Smooth muscle cell (in vitro differentiated cells): Measurements from ENCODE around the gene RBM4B. TPM values are rescaled to one million over a fixed set of nuclear protein-coding genes. Genes with fewer than 3 reads are reported as not detected.
A peak's percentile ranks its signal among the peaks of the same experiment; 100 is the strongest.

Experiments
- DNase-seq: peaks from one replicate; lab custom pipeline; 2025; ENCODE audit not compliant: unreplicated experiment; lab: John Stamatoyannopoulos, UW
- H2AFZ ChIP-seq: fragments of 200-600 bp; sonication (generic); 2 replicates; pipeline ENCODE4 v1.6.0; 2016; ENCODE audit warnings: antibody characterized with exemption, low read depth, mild to moderate bottlenecking
- H3F3A ChIP-seq: fragments of 200-600 bp; sonication (generic); 2 replicates; pipeline ENCODE4 v1.6.0; 2017; ENCODE audit warnings: antibody characterized with exemption, low read depth
- H3K27ac ChIP-seq: fragments of 200-600 bp; sonication (generic); 2 replicates; pipeline ENCODE4 v1.5.1; 2016; ENCODE audit warnings: low read depth, mild to moderate bottlenecking
- H3K27me3 ChIP-seq: fragments of 200-600 bp; sonication (generic); 2 replicates; pipeline ENCODE4 v1.6.1; 2016; ENCODE audit warnings: low read depth, mild to moderate bottlenecking
- H3K36me3 ChIP-seq: fragments of 200-600 bp; sonication (generic); 2 replicates; pipeline ENCODE4 v1.5.1; 2016; ENCODE audit warnings: low read depth
- H3K4me1 ChIP-seq: fragments of 200-600 bp; sonication (generic); 2 replicates; pipeline ENCODE4 v1.5.1; 2016; ENCODE audit warnings: low read depth
- H3K4me2 ChIP-seq: fragments of 200-600 bp; sonication (generic); 2 replicates; pipeline ENCODE4 v1.6.0; 2016; ENCODE audit warnings: mild to moderate bottlenecking
- H3K4me3 ChIP-seq: fragments of 200-600 bp; sonication (generic); 2 replicates; pipeline ENCODE4 v1.5.1; 2016; ENCODE audit warnings: mild to moderate bottlenecking
- H3K79me2 ChIP-seq: fragments of 200-600 bp; sonication (generic); 2 replicates; pipeline ENCODE4 v1.6.0; 2016; ENCODE audit warnings: low read depth, mild to moderate bottlenecking
- H3K9ac ChIP-seq: fragments of 200-600 bp; sonication (generic); 2 replicates; pipeline ENCODE4 v1.6.0; 2016; ENCODE audit warnings: low read depth
- H3K9me3 ChIP-seq: fragments of 200-600 bp; sonication (generic); replicated peaks from 2 replicates; pipeline ENCODE4 v1.5.1; 2016; ENCODE audit warnings: low read depth
- H4K20me1 ChIP-seq: fragments of 200-600 bp; sonication (generic); 2 replicates; pipeline ENCODE4 v1.6.0; 2016; ENCODE audit warnings: low read depth
- CTCF ChIP-seq: fragments of 200-600 bp; sonication (generic); IDR thresholded peaks from 2 replicates; pipeline ENCODE4 v1.5.1; 2017; ENCODE audit warnings: borderline replicate concordance, mild to moderate bottlenecking, antibody characterized with exemption; ENCODE audit not compliant: insufficient read depth, poor library complexity, severe bottlenecking
- WGBS: methylation state at CpG from one replicate; pipeline ENCODE4 v1.1.7; 2016; ENCODE audit warnings: low lambda C conversion rate; 5-methylcytosine and 5-hydroxymethylcytosine counted together
- polyA plus RNA-seq: library from polyadenylated mRNA; unstranded; fragments of >200 nt; fragmentation: Nextera tagmentation; extraction: Ambion mirVana; gene quantifications from 2 replicates; pipeline ENCODE4 v1.2.1, GENCODE V29; 2016
- total RNA-seq: library from RNA; depleted of rRNA; stranded (reverse); fragments of >200 nt; gene quantifications from 2 replicates; pipeline ENCODE4 v1.2.3, GENCODE V29; 2014

The RBM4B gene
- total and polyA plus RNA-seq, 2 experiments from 2014 or later: 17.0 to 17.8 TPM

DNA sequence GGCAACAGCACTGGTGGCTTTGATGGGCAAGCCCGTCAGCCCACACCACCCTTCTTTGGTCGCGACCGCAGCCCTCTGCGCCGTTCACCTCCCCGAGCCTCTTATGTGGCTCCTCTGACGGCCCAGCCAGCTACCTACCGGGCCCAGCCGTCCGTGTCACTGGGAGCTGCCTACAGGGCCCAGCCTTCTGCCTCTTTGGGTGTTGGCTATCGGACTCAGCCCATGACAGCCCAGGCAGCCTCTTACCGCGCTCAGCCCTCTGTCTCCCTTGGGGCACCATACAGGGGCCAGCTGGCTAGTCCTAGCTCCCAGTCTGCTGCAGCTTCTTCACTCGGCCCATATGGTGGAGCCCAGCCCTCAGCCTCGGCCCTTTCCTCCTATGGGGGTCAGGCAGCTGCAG is 53.2 kb downstream of the RBM4B start:
- no peak overlapping the region for H3K27ac ChIP-seq
- no peak overlapping the region for H3K4me2 ChIP-seq
- no peak overlapping the region for H2AFZ ChIP-seq
- TF ChIP-seq CTCF: no peak
- no peak for DNase-seq
- H3F3A ChIP-seq: peaks cover 12% of the 10 kb centered on the region
- peaks cover 15% of the 10 kb centered on the region for H3K4me1 ChIP-seq
- H3K9ac ChIP-seq: no peak overlapping the region
- peaks cover 99% of the 10 kb centered on the region for H3K79me2 ChIP-seq
- H3K4me3 ChIP-seq: no peak overlapping the region
- peaks cover 100% of the 10 kb centered on the region for H4K20me1 ChIP-seq
- H3K27me3 ChIP-seq: no peaks in the 10 kb centered on the region
- H3K9me3 ChIP-seq: no peaks in the 10 kb centered on the region
- H3K36me3 ChIP-seq: peaks cover 4% of the 10 kb centered on the region
- 95% methylated on average over 16 of the region's 16 CpGs for WGBS

- peak overlapping the region; percentile 96 for H3K9ac ChIP-seq
- WGBS: 23% methylated on average over 4 of the region's 4 CpGs
- H2AFZ ChIP-seq: no peak overlapping the region
- peaks cover 35% of the 10 kb centered on the region for H3K4me1 ChIP-seq
- H3K4me2 ChIP-seq: peak overlapping the region; percentile 98
- H3K27ac ChIP-seq: peak overlapping the region; percentile 97
- H3K36me3 ChIP-seq: no peaks in the 10 kb centered on the region
- no peak for TF ChIP-seq CTCF
- peaks cover 31% of the 10 kb centered on the region for H3F3A ChIP-seq
- H3K9me3 ChIP-seq: no peaks in the 10 kb centered on the region
- peaks cover 73% of the 10 kb centered on the region for H4K20me1 ChIP-seq
- peaks cover 75% of the 10 kb centered on the region for H3K79me2 ChIP-seq
- no peak for DNase-seq
- peak overlapping the region; percentile 81 for H3K4me3 ChIP-seq
- no peaks in the 10 kb centered on the region for H3K27me3 ChIP-seq
These were observed 58.6 kb downstream of the RBM4B start for GRCh38 chr11:66619080-66619554.

- peaks cover 31% of the 10 kb centered on the region for H3F3A ChIP-seq
- WGBS: under 1% methylated on average over 35 of the region's 38 CpGs
- peaks cover 55% of the 10 kb centered on the region for H4K20me1 ChIP-seq
These were observed 60.4 kb downstream of the RBM4B start for GRCh38 chr11:66617155-66617834.

More at GRCh38 chr11:66617155-66617834, 60.4 kb downstream of the RBM4B start:
- Histone ChIP-seq H2AFZ (no peak overlapping the region), H3K27ac (peak overlapping the region; percentile 97), H3K4me2 (peak overlapping the region; percentile 98), H3K4me1 (peaks cover 35% of the 10 kb centered on the region), H3K79me2 (peaks cover 56% of the 10 kb centered on the region), H3K4me3 (peak overlapping the region; percentile 81), H3K9me3 (no peaks in the 10 kb centered on the region), H3K27me3 (no peaks in the 10 kb centered on the region), H3K36me3 (no peaks in the 10 kb centered on the region), H3K9ac (peak overlapping the region; percentile 96)
- no peak for DNase-seq
- no peak for TF ChIP-seq CTCF
